Epithelial cell of esophagus (primary cell): Measurements from ENCODE around the gene TAS2R8.

Experiments
- DNase-seq: peaks from one replicate; pipeline ENCODE4 v3.0.0; 2010; ENCODE audit warnings: low read depth
- H3K4me3 ChIP-seq: 2 replicates; pipeline ENCODE4 v1.5.1; 2011; ENCODE audit warnings: mild to moderate bottlenecking, low read length, control low read depth
- TF ChIP-seq, protein P1 (sequence below): IDR thresholded peaks from 2 replicates; pipeline ENCODE4 v1.5.1; 2011; ENCODE audit warnings: low read depth, mild to moderate bottlenecking, low read length, control low read depth, inconsistent platforms; ENCODE audit not compliant: insufficient read depth; ENCODE audit errors: missing control alignments

Gene TAS2R8, protein sequence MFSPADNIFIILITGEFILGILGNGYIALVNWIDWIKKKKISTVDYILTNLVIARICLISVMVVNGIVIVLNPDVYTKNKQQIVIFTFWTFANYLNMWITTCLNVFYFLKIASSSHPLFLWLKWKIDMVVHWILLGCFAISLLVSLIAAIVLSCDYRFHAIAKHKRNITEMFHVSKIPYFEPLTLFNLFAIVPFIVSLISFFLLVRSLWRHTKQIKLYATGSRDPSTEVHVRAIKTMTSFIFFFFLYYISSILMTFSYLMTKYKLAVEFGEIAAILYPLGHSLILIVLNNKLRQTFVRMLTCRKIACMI

DNA sequence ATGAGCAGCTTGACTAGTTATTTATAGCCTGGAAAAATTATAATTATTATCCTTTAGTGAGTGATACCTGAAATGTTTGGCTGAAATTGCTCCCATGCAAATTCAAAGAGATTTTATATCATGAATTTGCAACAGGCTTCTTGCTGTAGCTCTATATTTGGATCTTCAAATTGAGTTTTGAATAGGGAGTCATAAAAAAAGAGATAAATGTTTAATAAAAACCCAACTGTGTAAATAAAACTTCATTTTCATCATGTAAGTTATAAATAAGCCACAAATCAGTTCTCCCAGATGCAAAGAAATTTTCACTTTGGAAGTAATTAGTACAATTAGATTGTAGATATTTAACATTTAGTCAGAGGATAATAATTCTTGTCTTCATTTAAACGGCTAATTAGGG lies at the start of gene TAS2R8:
Gene TAS2R8 (minus strand): TSS at position 101 of the 400 bp plus-strand sequence. CDS start 306 bp downstream, outside the sequence.
- H3K4me3 ChIP-seq, result no peak within 1 kb of the TSS
- TF ChIP-seq, protein P1, sequence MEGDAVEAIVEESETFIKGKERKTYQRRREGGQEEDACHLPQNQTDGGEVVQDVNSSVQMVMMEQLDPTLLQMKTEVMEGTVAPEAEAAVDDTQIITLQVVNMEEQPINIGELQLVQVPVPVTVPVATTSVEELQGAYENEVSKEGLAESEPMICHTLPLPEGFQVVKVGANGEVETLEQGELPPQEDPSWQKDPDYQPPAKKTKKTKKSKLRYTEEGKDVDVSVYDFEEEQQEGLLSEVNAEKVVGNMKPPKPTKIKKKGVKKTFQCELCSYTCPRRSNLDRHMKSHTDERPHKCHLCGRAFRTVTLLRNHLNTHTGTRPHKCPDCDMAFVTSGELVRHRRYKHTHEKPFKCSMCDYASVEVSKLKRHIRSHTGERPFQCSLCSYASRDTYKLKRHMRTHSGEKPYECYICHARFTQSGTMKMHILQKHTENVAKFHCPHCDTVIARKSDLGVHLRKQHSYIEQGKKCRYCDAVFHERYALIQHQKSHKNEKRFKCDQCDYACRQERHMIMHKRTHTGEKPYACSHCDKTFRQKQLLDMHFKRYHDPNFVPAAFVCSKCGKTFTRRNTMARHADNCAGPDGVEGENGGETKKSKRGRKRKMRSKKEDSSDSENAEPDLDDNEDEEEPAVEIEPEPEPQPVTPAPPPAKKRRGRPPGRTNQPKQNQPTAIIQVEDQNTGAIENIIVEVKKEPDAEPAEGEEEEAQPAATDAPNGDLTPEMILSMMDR, result no peak
- DNase-seq, result no peak

DNA sequence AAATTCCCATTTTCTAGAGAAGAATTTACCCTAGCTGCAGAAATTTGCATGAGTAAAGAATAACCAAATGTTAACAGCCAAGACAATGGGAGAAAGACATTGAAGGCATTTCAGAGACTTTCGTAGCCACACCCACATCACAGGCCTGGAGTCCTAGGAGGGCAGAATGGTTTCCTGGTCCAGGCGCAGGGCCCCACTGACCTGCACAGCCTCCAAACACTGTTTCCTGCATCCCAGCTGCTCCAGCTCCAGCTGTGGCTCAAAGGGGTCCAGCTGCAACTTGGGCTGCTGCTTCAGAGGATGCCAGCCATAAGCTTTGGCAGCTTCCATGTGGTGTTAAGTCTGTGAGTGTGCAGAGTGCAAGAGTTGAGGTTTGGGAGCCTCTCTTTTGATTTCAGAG lies 48.7 kb upstream of the TAS2R8 start:
- no peak overlapping the region for H3K4me3 ChIP-seq
- DNase-seq, result no peak
- TF ChIP-seq, protein P1, result no peak

DNA sequence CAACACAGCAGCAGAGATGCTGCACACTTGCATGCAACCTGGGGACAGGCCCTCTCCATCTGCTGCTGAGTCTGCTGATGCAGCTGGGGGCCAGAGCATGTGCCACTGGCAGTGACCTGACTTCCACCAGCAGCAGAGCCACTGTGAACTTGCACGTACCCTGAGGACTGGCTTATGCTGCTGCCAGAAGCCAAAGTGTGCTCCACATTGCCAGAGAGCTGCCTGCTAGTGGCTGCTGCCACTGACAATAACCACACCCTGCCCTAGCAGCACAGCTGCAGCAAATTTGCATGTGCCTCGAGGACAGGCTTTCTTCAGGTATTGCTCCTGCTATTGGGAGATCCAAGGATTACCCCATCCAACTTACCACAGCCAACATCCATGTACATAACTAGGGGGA lies 46.7 kb upstream of the TAS2R8 start:
- TF ChIP-seq, protein P1, result no peak
- DNase-seq, result no peak

DNA sequence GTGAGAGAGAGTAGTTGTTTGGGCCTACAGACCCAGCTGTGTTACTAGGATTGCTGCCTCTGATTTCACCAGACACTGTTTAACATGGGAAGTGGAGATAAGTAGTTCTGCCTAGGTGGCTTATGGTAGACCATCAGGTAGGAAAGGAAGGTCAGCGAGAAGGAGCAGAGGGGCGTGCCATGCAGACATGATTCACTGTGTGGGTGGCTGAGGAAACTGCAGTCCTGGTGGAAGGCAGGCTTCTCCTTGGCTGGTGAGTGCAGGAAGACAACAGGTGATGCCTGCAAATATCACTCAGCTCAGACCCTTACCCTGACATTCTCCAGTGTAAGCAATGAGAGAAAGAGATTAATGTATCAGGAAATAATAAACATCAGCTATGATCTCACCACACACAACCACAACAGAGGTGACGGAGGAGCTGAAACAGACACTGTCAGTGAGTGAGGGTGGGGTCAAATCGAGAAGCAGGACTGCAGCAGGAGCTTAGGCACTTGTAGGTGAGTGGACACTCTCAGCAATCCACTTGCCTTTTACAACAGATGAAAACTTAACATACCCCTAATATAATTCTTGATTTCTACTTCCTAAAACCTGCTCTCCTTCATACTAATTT lies 44.3 kb upstream of the TAS2R8 start:
- TF ChIP-seq, protein P1, result no peak
- no peak overlapping the region for H3K4me3 ChIP-seq
- peak; percentile 33 for DNase-seq

More for the DNA sequence above, 46.7 kb upstream of the TAS2R8 start:
- H3K4me3 ChIP-seq, result no peak overlapping the region

DNA sequence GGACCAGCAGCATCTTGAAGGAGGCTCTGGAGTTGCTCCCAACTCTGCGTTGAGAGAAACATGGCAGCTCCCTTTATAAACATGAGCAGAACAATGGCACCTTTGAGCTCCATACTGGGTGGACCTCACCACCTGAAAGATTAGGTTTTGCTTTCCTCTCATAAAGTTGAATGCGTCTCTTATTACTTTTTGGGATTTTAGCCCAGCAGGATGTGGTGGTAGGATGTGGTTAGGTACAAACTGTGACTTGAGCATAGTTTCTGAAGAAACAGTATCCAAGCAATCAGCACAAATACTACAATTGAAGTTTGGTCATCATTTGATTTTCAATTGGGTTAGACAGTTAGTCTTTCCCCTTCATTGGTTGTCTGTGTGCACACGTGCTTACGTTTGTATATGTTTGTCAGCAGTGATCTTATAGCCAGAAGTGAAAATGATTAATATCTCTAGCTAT lies 42.4 kb upstream of the TAS2R8 start, which contains the start of gene PRR4:
Gene PRR4 (minus strand): TSS at position 51 of the 454 bp plus-strand sequence. CDS start 38 bp downstream, at position 13.
- DNase-seq, result no peak
- no peak within 1 kb of the TSS for H3K4me3 ChIP-seq
- TF ChIP-seq, protein P1, result no peak

DNA sequence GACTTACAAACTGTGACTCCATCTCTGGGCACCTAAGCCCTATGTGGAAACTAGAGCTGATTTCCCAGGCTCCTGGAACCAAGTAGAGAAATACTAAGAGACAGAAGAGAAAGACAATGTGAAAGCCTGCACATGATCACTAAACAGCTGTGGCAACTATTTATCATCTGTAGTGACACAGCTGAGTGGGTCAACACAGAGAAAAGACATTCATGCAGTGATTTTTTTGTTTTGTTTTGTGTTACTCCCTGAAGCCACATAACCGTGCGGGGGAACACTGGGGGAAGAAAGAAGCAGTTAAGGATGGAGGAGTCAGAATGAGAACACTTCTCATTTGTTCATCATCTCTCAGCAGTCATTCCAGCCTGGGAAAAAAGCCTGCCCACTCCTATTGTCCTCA lies 40.7 kb upstream of the TAS2R8 start:
- TF ChIP-seq, protein P1, result no peak
- DNase-seq, result no peak
- no peak overlapping the region for H3K4me3 ChIP-seq
